Measurements from ENCODE around the gene ATP5MG.

Gene ATP5MG

GRCh38 chr11:118435290-118435892 lies 34.0 kb downstream of the ATP5MG start (continued):
- TF ChIP-seq ZNF18 (tag by site-specific recombination; IDR thresholded peaks at IDR 0.05) (no peak), ZNF629 (tag by site-specific recombination; IDR thresholded peaks at IDR 0.05) (no peak), ZNF335 (tag by site-specific recombination; conservative IDR thresholded peaks at IDR 0.05) (peak; percentile 78; the same call in 1 of the 2 replicates), ZNF777 (tag by site-specific recombination; IDR thresholded peaks at IDR 0.05; ENCODE audit: borderline replicate concordance) (no peak), ZNF76 (tag by site-specific recombination; IDR thresholded peaks at IDR 0.05; ENCODE audit: borderline replicate concordance, low read depth) (0 out of 2 replicates have a peak, but pooled peaks have one; percentile 22), ZNF112 (tag by site-specific recombination; IDR thresholded peaks at IDR 0.05) (no peak), ZBTB8A (tag by site-specific recombination; IDR thresholded peaks at IDR 0.05) (0 out of 2 replicates have a peak, but pooled peaks have one; percentile 11)

GRCh38 chr11:118435893-118436624 lies 34.7 kb downstream of the ATP5MG start, which contains the start of gene KMT2A:
Gene KMT2A, plus strand, starts transcription at chr11:118436492. Its CDS starts 21 bp downstream, at chr11:118436513.
- peaks cover 0 to 20% of the 10 kb centered on the region in 2 experiments; a peak in 1 of 3 replicates for H3K36me3 ChIP-seq (ENCODE audit: control insufficient read depth in 2 of 2, insufficient read depth in 1 of 2, low read length in 2 of 2)
- ChIA-PET CTCF (interaction anchor here (0.6 to 1.1 kb wide), 3 partner anchors 34 to 1384 kb away, joined by 3 read pairs; no protein-coding TSS in a partner anchor), POLR2A (interaction anchor here (0.6 to 3.4 kb wide), 15 partner anchors 10 to 184 kb away, joined by 3 to 14 read pairs (median 5); partner anchors contain the start of genes MPZL3 and UBE4A)
- peak within 1 kb of the TSS; percentile 92 for H3K4me3 ChIP-seq (ENCODE audit: low read depth, low read length)
- peak within 1 kb of the TSS; percentile 78 for H3K27ac ChIP-seq (ENCODE audit: extremely low read depth, low read depth, low read length)
- H3K9me3 ChIP-seq (ENCODE audit: control insufficient read depth, insufficient read depth, low read depth, low read length), result no peaks in the 10 kb centered on the region
- H3K4me1 ChIP-seq (ENCODE audit: control insufficient read depth, insufficient read depth, low read length), result peaks cover 4% of the 10 kb centered on the region; the same call in 1 of the 2 replicates
- TF ChIP-seq ZNF580 (tag by site-specific recombination; IDR thresholded peaks at IDR 0.05) (peak; percentile 77), SP2 (tag by site-specific recombination; IDR thresholded peaks at IDR 0.05) (peak; percentile 76), ZNF169 (tag by site-specific recombination; IDR thresholded peaks at IDR 0.05) (no peak), ZNF266 (tag by site-specific recombination; IDR thresholded peaks at IDR 0.05; ENCODE audit: low read depth) (no peak), ZNF221 (tag by site-specific recombination; IDR thresholded peaks at IDR 0.05; ENCODE audit: borderline replicate concordance) (0 out of 2 replicates have a peak, but pooled peaks have one; percentile 43), ZNF704 (tag by site-specific recombination; IDR thresholded peaks at IDR 0.05) (no peak), ZNF202 (tag by site-specific recombination; IDR thresholded peaks at IDR 0.05; ENCODE audit: borderline replicate concordance) (no peak), ZNF747 (tag by site-specific recombination; IDR thresholded peaks at IDR 0.05) (no peak), ZNF670 (tag by site-specific recombination; IDR thresholded peaks at IDR 0.05; ENCODE audit: low read depth) (no peak), ZNF140 (tag by site-specific recombination; IDR thresholded peaks at IDR 0.05) (no peak), OSR2 (tag by site-specific recombination; IDR thresholded peaks at IDR 0.05) (peak; percentile 59), ZNF558 (tag by site-specific recombination; IDR thresholded peaks at IDR 0.05) (no peak), ZNF23 (tag by site-specific recombination; IDR thresholded peaks at IDR 0.05; ENCODE audit: borderline replicate concordance) (no peak), ZNF24 (tag by site-specific recombination; IDR thresholded peaks at IDR 0.05) (0 out of 2 replicates have a peak, but pooled peaks have one; percentile 14), ZNF174 (tag by site-specific recombination; IDR thresholded peaks at IDR 0.05) (peak; percentile 90; the same call in 1 of the 2 replicates), SP7 (tag by site-specific recombination; IDR thresholded peaks at IDR 0.05) (0 out of 2 replicates have a peak, but pooled peaks have one; percentile 28), ZNF76 (tag by site-specific recombination; IDR thresholded peaks at IDR 0.05; ENCODE audit: borderline replicate concordance, low read depth) (peak; percentile 85), ZNF18 (tag by site-specific recombination; IDR thresholded peaks at IDR 0.05) (no peak), ZXDB (tag by site-specific recombination; IDR thresholded peaks at IDR 0.05) (peak; percentile 86), ZNF37A (tag by site-specific recombination; IDR thresholded peaks at IDR 0.05) (no peak), INSM2 (tag by site-specific recombination; IDR thresholded peaks at IDR 0.05) (peak; percentile 72), ZNF449 (tag by site-specific recombination; IDR thresholded peaks at IDR 0.05) (no peak)
